ENCODE data around the gene TEAD3.

- TF ChIP-seq CTCF (conservative IDR thresholded peaks at IDR 0.05; ENCODE audit: low read depth in 2 of 2) (no peak), EZH2phosphoT487 (IDR thresholded peaks at IDR 0.05; ENCODE audit: unreplicated experiment) (no peak), EZH2 (IDR thresholded peaks at IDR 0.05; ENCODE audit: low read depth, unreplicated experiment) (no peak), POLR2AphosphoS5 (IDR thresholded peaks at IDR 0.05; ENCODE audit: low read depth) (peak; percentile 80), REST (IDR thresholded peaks at IDR 0.05; ENCODE audit: unreplicated experiment) (no peak), NANOG (IDR thresholded peaks at IDR 0.05; ENCODE audit: borderline replicate concordance) (no peak), JUNB (IDR thresholded peaks at IDR 0.05; ENCODE audit: unreplicated experiment) (no peak), STAT1 (IDR thresholded peaks at IDR 0.05; ENCODE audit: unreplicated experiment) (no peak), ETS1 (IDR thresholded peaks at IDR 0.05) (no peak), ZNF114 (CRISPR knock-in tag; IDR thresholded peaks at IDR 0.05) (no peak), CREB1 (CRISPR knock-in tag; IDR thresholded peaks at IDR 0.05; ENCODE audit: low read depth) (no peak), ZNF331 (CRISPR knock-in tag; IDR thresholded peaks at IDR 0.05; ENCODE audit: low read depth) (no peak), ZNF462 (CRISPR knock-in tag; IDR thresholded peaks at IDR 0.05) (no peak)
Observed at GRCh38 chr6:35452183-35453090, 44.4 kb downstream of the TEAD3 start, which contains the start of gene FANCE.

Data from GM23338 (cell line).